Measurements from ENCODE around the gene HSD17B8. TPM values are rescaled to one million over a fixed set of nuclear protein-coding genes. Genes with fewer than 3 reads are reported as not detected.

The HSD17B8 gene
- total RNA-seq, 6 donors from 2014 or later, result 8.2 to 39.3 (median 28.7) TPM

DNA sequence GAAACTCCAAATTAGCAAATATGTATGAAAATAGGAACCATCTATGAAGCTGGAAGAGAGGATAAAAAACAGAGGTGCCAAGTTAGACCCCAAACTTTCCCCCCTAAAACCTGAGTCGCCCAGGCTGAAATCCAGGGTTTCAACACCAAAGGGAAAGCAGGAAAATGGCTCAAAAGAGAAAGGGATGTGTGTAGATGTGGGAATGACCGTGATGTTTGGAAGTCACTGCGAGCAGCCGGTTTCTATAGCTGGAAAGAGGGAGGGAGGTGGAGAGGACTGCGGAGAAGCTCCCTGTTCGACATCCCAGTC, 8.4 kb downstream of the HSD17B8 start:
- no peak for ATAC-seq (ENCODE audit: low FRiP score in 2 of 2)
- Histone ChIP-seq H3K27me3 (no peaks in the 10 kb centered on the region), H3K9me3 (no peaks in the 10 kb centered on the region), H3K27ac (peak overlapping the region in 2 of 4 donors; percentile 37 to 48), H3K36me3 (peaks cover 0 to 24% (median 12%) of the 10 kb centered on the region in 4 donors), H3K4me1 (peaks cover 19 to 28% (median 23%) of the 10 kb centered on the region in 4 donors), H3K4me3 (peak overlapping the region; percentile 13 to 50 (median 40))
- WGBS, 2 donors, result 6 to 10% methylated on average over 6 of the region's 6 CpGs
- TF ChIP-seq POLR2A (IDR thresholded peaks at IDR 0.05), result no peak
- no peak for TF ChIP-seq POLR2AphosphoS5 (IDR thresholded peaks at IDR 0.05)
- TF ChIP-seq CTCF (IDR thresholded peaks at IDR 0.05), result no peak
- no peak for TF ChIP-seq EP300 (IDR thresholded peaks at IDR 0.05)
- DNase-seq, result no peak

GRCh38 chr6:33213166-33213988, 8.9 kb downstream of the HSD17B8 start:
- Histone ChIP-seq H3K4me3 (peak overlapping the region; percentile 13 to 50 (median 40)), H3K36me3 (peaks cover 0 to 24% (median 12%) of the 10 kb centered on the region in 4 donors), H3K27me3 (no peaks in the 10 kb centered on the region), H3K4me1 (peaks cover 19 to 27% (median 23%) of the 10 kb centered on the region in 4 donors), H3K27ac (peak overlapping the region in 2 of 4 donors; percentile 37 to 48), H3K9me3 (no peaks in the 10 kb centered on the region)
- ATAC-seq (ENCODE audit: low FRiP score in 2 of 2) (peak; percentile 13 to 34), DNase-seq (peak in 1 of 2 donors; percentile 86)
- TF ChIP-seq POLR2A (IDR thresholded peaks at IDR 0.05), result peak in 1 of 4 donors; percentile 45
- TF ChIP-seq POLR2AphosphoS5 (IDR thresholded peaks at IDR 0.05), result no peak
- TF ChIP-seq CTCF (IDR thresholded peaks at IDR 0.05), result no peak
- TF ChIP-seq EP300 (IDR thresholded peaks at IDR 0.05), result no peak
- 2 to 4% methylated on average over 28 to 43 of the region's 43 CpGs for WGBS, 2 donors

- H3K27me3 ChIP-seq, result no peaks in the 10 kb centered on the region
- 21 to 23% methylated on average over 9 of the region's 9 CpGs for WGBS, 2 donors
- peaks cover 0 to 24% (median 12%) of the 10 kb centered on the region in 4 donors for H3K36me3 ChIP-seq
- no peak for TF ChIP-seq POLR2A (IDR thresholded peaks at IDR 0.05)
- TF ChIP-seq POLR2AphosphoS5 (IDR thresholded peaks at IDR 0.05), result no peak
- TF ChIP-seq CTCF (IDR thresholded peaks at IDR 0.05), result no peak
- TF ChIP-seq EP300 (IDR thresholded peaks at IDR 0.05), result no peak
- ATAC-seq (ENCODE audit: low FRiP score in 2 of 2), result no peak
- H3K9me3 ChIP-seq, result no peaks in the 10 kb centered on the region
- H3K4me3 ChIP-seq, result peak overlapping the region in 3 of 4 donors; percentile 38 to 50 (median 42)
- H3K4me1 ChIP-seq, result peaks cover 16 to 23% (median 19%) of the 10 kb centered on the region in 4 donors
- no peak for DNase-seq
- H3K27ac ChIP-seq, result peak overlapping the region in 1 of 4 donors; percentile 48
Observed at GRCh38 chr6:33213989-33214335, 9.5 kb downstream of the HSD17B8 start.

- Histone ChIP-seq H3K9me3 (no peaks in the 10 kb centered on the region), H3K27me3 (no peaks in the 10 kb centered on the region), H3K4me1 (peaks cover 15 to 18% (median 17%) of the 10 kb centered on the region in 4 donors), H3K4me3 (no peak overlapping the region), H3K27ac (no peak overlapping the region), H3K36me3 (peaks cover 0 to 13% (median 6%) of the 10 kb centered on the region in 4 donors)
- whole genome bisulfite sequencing, 2 donors, result 73 to 83% methylated on average over 6 to 8 of the region's 9 CpGs
- no peak for ATAC-seq (ENCODE audit: low FRiP score in 2 of 2)
- DNase-seq, result no peak
- TF ChIP-seq CTCF (IDR thresholded peaks at IDR 0.05) (no peak), POLR2A (IDR thresholded peaks at IDR 0.05) (no peak), EP300 (IDR thresholded peaks at IDR 0.05) (no peak), POLR2AphosphoS5 (IDR thresholded peaks at IDR 0.05) (no peak)
Observed at GRCh38 chr6:33215271-33216116, 11.0 kb downstream of the HSD17B8 start.
